HG03159 (cell line): ENCODE measurements around the gene TCERG1L.

ENCODE experiments used
- ATAC-seq: cut with Tn5 transposase; IDR thresholded peaks from one replicate; pipeline ENCODE4 v1.9.1; 2021; ENCODE audit warnings: mild to moderate bottlenecking, moderate library complexity; ENCODE audit not compliant: unreplicated experiment

TCERG1L gene

GRCh38 chr10:131131726-131132591 lies 179.6 kb downstream of the TCERG1L start:
- ATAC-seq: no peak

- no peak for ATAC-seq
These were observed 181.5 kb downstream of the TCERG1L start for GRCh38 chr10:131130025-131130424.

GRCh38 chr10:131129544-131129943 lies 182.0 kb downstream of the TCERG1L start:
- no peak for ATAC-seq

DNA sequence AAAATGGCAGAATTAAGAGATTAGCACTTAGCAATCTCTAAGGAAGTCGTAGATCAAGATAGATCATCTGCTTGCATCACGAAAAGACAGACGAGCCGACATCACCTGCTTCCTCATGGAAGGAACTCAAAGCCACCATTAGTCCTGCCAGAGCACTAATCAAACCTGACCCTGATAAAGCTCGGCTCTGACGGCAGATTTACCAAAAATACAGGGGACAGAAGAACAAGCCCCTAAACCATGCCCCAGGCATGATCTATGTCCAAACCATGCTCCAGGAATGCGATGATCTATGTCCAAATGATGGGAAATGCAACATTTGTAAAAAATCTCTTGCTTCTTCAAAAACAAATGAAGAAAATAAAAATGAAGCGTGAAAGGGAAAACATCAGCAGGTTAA lies 182.8 kb downstream of the TCERG1L start:
- ATAC-seq: no peak

- ATAC-seq: no peak
These were observed 183.9 kb downstream of the TCERG1L start for GRCh38 chr10:131127610-131128009.

DNA sequence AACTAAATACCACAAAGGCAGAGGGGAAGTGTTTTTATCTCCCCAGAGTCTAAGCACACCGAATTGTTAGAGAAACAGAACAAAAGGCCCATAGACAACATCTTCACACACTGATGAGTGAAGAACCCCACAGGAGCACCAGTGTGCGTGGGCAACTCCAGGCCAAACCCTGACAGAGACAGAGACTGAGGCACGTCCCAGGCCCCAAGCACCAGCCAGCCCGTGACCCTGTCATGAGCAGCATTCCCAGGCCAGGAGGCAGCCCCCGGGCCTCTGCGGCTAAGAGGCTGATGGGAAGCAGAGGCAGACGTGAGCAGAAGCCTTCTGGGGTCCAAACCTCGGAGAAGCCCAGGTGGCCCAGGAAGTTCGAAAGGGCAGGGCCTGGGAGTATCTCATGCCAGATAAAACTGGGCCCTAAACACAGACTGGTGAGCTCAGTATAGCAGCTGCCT lies 184.4 kb downstream of the TCERG1L start:
- no peak for ATAC-seq

DNA sequence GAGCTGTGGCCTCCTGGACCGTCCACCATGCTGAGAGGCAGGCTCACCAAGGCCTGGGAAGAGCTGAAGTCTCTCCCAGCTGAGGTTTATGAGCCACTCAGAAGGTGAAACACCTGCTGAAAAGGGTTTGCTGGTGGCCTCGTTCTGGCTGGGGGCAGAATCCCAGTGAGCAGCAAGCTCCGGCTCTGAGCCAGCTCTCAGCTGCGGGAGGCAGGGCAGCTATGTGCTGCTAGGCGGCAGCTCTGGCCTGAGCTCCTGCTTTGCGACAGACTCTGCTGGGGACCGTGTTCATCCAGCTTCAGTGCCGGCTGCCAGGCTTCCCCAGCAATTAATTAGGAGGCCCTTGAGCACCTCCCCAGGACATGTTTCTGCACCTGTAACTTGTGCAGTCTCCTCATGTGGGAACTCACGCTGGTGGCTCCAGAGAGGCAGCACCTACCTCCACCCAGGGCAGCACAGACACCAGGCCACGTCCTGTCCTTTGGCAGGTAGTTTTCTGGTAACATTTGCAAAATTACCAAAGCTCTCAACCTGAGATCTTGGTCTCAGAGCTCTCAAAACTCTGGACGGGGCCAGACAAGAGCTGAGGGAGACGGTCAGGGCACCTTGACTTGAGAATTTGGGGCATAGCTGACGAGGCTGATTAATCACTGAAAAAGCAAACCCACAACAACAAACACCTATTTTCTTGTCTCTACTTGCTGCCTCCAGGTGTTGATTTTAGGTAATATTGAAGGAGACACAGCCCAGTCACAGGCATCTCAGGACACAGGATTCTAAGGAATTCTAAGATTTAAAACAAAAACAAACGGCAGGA lies 185.0 kb downstream of the TCERG1L start:
- ATAC-seq: no peak

DNA sequence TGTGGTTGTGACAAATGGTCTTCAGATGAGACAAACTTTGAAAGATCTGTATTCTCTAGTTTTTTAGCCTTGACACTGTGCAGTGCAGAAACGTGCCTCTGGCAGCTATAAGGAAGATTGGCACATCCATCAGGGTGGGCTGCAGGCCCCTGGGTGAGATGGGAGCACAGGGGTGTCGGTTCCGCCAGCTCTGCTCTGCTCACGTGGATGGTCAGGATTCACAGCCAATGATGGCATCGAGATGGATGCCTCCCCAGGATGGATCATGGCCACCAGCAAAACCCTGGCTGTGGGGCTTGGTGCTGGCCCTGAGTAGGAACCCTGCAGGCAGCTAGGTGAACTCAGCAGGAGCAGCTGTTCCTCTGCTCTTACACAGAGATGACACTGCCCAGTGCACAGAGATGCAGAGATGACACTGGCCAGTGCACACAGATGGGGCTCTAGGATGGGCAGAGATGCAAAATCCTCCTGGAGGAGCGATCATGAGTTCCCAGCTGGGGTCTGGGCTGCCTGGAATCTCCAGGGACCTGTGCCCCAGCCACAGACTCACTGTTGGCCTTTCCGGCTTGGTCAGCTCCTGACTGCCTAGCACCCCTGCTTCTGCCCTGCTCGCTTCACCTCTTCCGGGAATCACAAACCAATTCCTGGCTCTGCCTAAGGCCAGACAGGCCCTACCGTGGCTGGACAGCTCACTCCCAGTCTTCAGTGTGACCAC lies 185.9 kb downstream of the TCERG1L start:
- no peak for ATAC-seq

- ATAC-seq: no peak
These were observed 186.6 kb downstream of the TCERG1L start for GRCh38 chr10:131124945-131125344.

DNA sequence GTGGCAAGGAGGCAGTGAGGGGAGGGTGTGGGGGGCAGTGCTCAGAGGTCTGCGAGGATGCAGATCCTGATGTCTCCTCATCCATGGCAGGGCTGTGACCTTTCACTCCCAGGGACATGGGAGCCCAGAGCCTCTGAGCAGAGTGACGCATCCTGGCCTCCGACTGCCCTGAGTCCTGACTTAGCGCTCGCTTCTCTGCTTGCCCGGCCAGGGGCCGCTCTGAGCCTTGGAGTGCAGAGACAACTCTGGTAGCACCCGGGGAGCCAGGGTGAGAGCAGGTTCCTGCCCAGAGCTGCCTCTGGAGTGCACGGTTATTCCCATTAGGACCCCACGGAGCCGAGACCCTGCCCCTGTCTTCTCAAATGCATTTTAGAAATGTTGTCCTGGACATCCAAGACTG lies 188.0 kb downstream of the TCERG1L start:
- no peak for ATAC-seq

DNA sequence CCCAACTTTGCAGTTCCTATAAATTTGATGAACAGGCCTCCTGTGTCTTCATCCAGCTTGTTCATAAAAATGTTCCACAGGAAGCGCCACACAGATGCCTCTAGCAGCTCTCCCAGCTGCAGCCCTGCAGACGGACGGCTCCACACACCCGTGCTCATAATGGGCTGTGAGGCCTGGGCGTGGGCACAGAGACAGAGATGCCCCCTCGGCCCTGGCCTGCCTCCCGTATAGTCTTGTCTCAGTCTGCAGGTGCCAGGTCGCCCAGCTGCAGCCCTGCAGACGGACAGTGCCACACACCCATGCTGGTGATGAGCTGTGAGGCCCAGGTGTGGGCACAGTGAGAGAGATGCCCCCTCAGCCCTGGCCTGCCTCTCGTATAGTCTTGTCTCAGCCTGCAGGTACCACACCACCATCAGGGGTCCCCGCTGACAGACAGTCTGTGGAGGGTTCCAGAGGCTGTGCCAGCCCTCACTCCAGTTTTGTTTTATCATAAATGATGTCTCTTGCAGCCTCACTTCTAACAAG lies 189.9 kb downstream of the TCERG1L start:
- ATAC-seq: no peak

GRCh38 chr10:131119626-131120355 lies 191.7 kb downstream of the TCERG1L start:
- ATAC-seq: no peak

- no peak for ATAC-seq
These were observed 193.9 kb downstream of the TCERG1L start for GRCh38 chr10:131117416-131118212.

- ATAC-seq: no peak
These were observed 194.5 kb downstream of the TCERG1L start for GRCh38 chr10:131116991-131117375.

- ATAC-seq: no peak
These were observed 195.1 kb downstream of the TCERG1L start for GRCh38 chr10:131116216-131116990.

- ATAC-seq: no peak
These were observed 195.7 kb downstream of the TCERG1L start for GRCh38 chr10:131115801-131116200.

DNA sequence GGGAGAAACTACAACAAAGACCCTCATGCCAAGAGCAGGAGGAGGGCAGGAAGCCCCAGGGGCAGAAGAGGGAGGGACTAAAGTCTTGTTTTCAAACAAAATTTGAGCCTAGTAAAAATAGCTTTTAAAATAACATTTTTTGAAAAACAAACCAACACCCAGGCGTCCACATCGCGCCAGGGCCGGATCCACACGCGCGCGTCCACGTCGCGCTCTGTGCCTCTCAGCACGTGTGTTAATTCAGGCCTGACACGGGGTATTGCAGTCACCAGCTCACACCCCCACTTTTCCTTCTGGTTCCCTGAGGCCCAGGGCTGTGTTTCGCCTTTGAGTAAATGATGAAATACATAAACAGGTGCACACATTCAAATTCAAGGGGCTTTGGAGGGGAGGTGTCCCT lies 196.2 kb downstream of the TCERG1L start:
- no peak for ATAC-seq

GRCh38 chr10:131114846-131115245 lies 196.7 kb downstream of the TCERG1L start:
- no peak for ATAC-seq
